KMS-11 (cell line): ENCODE measurements around the gene TEN1.

Source experiments
- H2AFZ ChIP-seq: fragments of 200-600 bp; sonication (generic); 2 replicates; pipeline ENCODE4 v1.6.1; 2016; ENCODE audit warnings: antibody characterized with exemption, mixed run types, low read depth
- H3K27ac ChIP-seq: fragments of 200-600 bp; sonication (generic); 2 replicates; pipeline ENCODE4 v1.6.1; 2016; ENCODE audit warnings: mild to moderate bottlenecking, mixed run types
- H3K27me3 ChIP-seq: fragments of 200-600 bp; sonication (generic); 2 replicates; pipeline ENCODE4 v1.6.1; 2017; ENCODE audit warnings: mild to moderate bottlenecking, low read depth, mixed run types, moderate library complexity; ENCODE audit not compliant: insufficient read depth
- H3K36me3 ChIP-seq: fragments of 200-600 bp; sonication (generic); 2 replicates; pipeline ENCODE4 v1.6.1; 2017; ENCODE audit warnings: mild to moderate bottlenecking, mixed run types; ENCODE audit not compliant: insufficient read depth
- H3K4me1 ChIP-seq: fragments of 200-600 bp; sonication (generic); 2 replicates; pipeline ENCODE4 v1.6.1; 2016; ENCODE audit warnings: mild to moderate bottlenecking, low read depth, mixed run types; ENCODE audit not compliant: poor library complexity, severe bottlenecking
- H3K4me2 ChIP-seq: fragments of 200-600 bp; sonication (generic); 2 replicates; pipeline ENCODE4 v1.7.0; 2016; ENCODE audit warnings: mild to moderate bottlenecking, mixed run types
- H3K4me3 ChIP-seq: fragments of 200-600 bp; sonication (generic); IDR thresholded peaks from 2 replicates; pipeline ENCODE4 v1.6.1; 2017; ENCODE audit warnings: low read depth, low read length, mixed read lengths; ENCODE audit not compliant: insufficient read depth
- H3K79me2 ChIP-seq: fragments of 200-600 bp; sonication (generic); 2 replicates; pipeline ENCODE4 v1.6.1; 2016; ENCODE audit warnings: low read depth, mixed run types; ENCODE audit not compliant: insufficient read depth
- H3K9ac ChIP-seq: fragments of 200-600 bp; sonication (generic); 2 replicates; pipeline ENCODE4 v1.6.1; 2016; ENCODE audit warnings: mild to moderate bottlenecking, mixed run types
- H4K20me1 ChIP-seq: fragments of 200-600 bp; sonication (generic); 2 replicates; pipeline ENCODE4 v1.6.1; 2016; ENCODE audit warnings: mild to moderate bottlenecking, mixed run types; ENCODE audit not compliant: insufficient read depth
- TF ChIP-seq, protein P1 (sequence below): fragments of 200-600 bp; sonication (generic); conservative IDR thresholded peaks from 2 replicates; pipeline ENCODE4 v1.6.1; 2017; ENCODE audit warnings: low read depth, mild to moderate bottlenecking, antibody characterized with exemption, low read length, moderate library complexity, mixed read lengths

Gene TEN1

DNA sequence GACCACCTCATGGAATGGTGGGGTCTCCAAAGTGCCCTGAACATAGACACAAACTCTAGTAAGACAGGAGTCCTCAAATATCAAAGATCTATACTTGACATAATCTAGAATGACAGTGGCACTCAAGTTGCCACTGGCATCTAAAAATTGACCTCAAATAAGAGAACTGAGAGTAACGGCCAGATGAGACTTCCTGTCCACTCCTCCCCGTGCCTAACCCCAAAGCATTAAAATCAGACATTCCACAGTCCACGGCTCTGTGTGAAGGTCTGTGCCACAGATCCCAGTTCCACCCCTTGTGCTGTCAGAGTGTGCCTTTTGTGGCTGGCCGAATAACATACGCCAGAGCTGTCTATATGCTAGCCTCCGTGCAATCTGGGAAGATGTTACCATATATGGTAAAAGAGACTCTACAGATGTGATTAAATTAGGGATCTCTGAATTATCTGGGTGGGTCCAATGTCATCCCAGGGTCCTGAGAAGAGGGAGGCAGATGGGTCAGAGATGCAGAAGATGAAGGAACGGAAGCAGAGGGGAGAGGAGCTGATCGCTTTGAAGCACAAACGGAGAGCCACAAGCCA lies 69.1 kb downstream of the TEN1 start:
- no peaks in the 10 kb centered on the region for H4K20me1 ChIP-seq
- no peaks in the 10 kb centered on the region for H3K79me2 ChIP-seq
- peaks cover 25% of the 10 kb centered on the region; the same call in 1 of the 2 replicates for H3K36me3 ChIP-seq
- H3K27ac ChIP-seq: no peak overlapping the region
- H3K4me1 ChIP-seq: no peaks in the 10 kb centered on the region
- no peak overlapping the region for H3K4me3 ChIP-seq
- no peak overlapping the region for H3K9ac ChIP-seq
- no peak overlapping the region for H3K4me2 ChIP-seq
- TF ChIP-seq, protein P1, sequence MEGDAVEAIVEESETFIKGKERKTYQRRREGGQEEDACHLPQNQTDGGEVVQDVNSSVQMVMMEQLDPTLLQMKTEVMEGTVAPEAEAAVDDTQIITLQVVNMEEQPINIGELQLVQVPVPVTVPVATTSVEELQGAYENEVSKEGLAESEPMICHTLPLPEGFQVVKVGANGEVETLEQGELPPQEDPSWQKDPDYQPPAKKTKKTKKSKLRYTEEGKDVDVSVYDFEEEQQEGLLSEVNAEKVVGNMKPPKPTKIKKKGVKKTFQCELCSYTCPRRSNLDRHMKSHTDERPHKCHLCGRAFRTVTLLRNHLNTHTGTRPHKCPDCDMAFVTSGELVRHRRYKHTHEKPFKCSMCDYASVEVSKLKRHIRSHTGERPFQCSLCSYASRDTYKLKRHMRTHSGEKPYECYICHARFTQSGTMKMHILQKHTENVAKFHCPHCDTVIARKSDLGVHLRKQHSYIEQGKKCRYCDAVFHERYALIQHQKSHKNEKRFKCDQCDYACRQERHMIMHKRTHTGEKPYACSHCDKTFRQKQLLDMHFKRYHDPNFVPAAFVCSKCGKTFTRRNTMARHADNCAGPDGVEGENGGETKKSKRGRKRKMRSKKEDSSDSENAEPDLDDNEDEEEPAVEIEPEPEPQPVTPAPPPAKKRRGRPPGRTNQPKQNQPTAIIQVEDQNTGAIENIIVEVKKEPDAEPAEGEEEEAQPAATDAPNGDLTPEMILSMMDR: no peak
- H2AFZ ChIP-seq: no peak overlapping the region
- no peaks in the 10 kb centered on the region for H3K27me3 ChIP-seq

DNA sequence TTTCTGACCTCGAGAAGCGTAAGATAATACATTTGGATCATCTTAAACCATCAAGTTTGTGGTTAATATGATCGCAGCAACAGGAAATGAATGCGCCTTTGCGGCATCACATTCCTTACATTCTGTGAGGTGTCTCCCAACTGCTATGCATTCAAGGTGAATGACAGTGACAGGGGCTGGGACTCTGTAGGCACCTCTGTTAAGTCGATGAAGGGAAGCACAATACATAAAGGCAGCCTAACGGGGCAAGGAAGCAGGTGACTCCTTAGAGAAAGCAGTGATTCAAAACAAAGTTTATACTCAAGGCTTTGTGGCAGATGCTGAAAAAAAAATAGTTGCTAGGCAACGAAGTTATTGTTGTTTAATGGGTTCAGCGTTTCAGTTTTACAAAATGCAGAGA lies 69.7 kb downstream of the TEN1 start:
- Histone ChIP-seq H3K27ac (no peak overlapping the region), H3K9ac (no peak overlapping the region), H4K20me1 (no peaks in the 10 kb centered on the region)

DNA sequence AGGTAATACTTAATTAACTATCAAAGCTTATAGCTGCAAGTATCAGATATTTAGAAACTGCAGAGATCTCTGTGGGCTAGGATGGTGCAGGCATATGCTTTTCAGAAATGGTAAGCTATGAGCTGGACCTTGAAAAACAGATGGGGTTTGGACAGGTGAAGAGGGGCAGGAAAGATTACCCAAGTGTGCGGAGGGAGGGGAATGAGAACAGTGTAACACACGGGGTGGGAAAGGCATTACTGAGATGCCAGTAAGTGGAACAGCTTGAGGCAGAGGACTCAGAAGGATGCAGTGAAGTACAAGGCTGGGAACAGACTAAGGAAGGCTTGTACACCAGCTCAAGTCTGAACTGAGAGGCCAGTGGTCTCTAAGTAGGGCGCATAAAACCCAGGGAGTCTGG lies 70.2 kb downstream of the TEN1 start:
- Histone ChIP-seq H2AFZ (no peak overlapping the region), H3K4me1 (no peaks in the 10 kb centered on the region), H3K27me3 (no peaks in the 10 kb centered on the region), H3K4me2 (no peak overlapping the region), H4K20me1 (no peaks in the 10 kb centered on the region), H3K36me3 (peaks cover 25% of the 10 kb centered on the region; the same call in 1 of the 2 replicates), H3K27ac (no peak overlapping the region), H3K4me3 (no peak overlapping the region), H3K9ac (no peak overlapping the region), H3K79me2 (no peaks in the 10 kb centered on the region)
- TF ChIP-seq, protein P1: no peak

More for the DNA sequence above, 69.7 kb downstream of the TEN1 start:
- Histone ChIP-seq H2AFZ (no peak overlapping the region), H3K36me3 (peaks cover 25% of the 10 kb centered on the region; the same call in 1 of the 2 replicates), H3K27me3 (no peaks in the 10 kb centered on the region), H3K4me2 (no peak overlapping the region), H3K4me3 (no peak overlapping the region), H3K4me1 (no peaks in the 10 kb centered on the region), H3K79me2 (no peaks in the 10 kb centered on the region)
- TF ChIP-seq, protein P1: no peak

DNA sequence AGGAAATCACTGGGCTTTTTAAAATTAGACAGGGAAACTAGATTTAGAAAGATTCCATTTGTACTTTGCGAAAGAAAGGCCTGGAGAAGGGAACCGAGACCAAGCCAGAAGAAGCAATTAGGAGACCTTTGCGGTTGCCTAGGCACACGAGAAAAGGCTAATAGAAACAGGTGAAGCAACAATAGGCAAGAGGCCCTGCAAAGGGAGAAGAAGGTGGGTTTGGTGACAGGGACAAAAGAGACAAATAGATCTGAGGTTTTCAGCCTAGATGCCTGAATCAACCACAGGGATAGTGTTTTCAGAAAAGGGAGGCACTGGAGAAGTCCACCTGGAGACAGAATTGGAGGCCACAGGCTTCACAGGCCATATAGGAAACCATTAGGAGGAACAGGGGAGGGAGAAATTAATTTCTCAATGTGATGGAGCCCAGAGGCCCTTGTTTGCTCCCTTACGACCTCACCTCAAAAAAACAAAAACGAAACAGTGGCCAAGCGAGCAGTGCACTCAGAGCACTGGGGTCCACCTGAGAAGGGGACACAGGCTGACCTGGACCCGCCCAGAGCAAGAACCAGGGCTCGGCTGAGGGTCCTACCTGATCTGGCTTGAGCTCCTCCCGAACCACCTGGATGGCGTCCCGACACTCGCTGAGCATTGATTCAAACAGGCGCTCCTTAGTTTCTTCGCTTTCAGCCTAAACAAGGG lies 70.9 kb downstream of the TEN1 start:
- Histone ChIP-seq H2AFZ (no peak overlapping the region), H3K4me3 (no peak overlapping the region), H4K20me1 (no peaks in the 10 kb centered on the region), H3K9ac (no peak overlapping the region), H3K79me2 (no peaks in the 10 kb centered on the region), H3K36me3 (peaks cover 20% of the 10 kb centered on the region; the same call in 1 of the 2 replicates), H3K27me3 (no peaks in the 10 kb centered on the region), H3K4me2 (no peak overlapping the region), H3K4me1 (no peaks in the 10 kb centered on the region), H3K27ac (no peak overlapping the region)
- TF ChIP-seq, protein P1: no peak
